ENCODE measurements around the gene SSR1.

DNA sequence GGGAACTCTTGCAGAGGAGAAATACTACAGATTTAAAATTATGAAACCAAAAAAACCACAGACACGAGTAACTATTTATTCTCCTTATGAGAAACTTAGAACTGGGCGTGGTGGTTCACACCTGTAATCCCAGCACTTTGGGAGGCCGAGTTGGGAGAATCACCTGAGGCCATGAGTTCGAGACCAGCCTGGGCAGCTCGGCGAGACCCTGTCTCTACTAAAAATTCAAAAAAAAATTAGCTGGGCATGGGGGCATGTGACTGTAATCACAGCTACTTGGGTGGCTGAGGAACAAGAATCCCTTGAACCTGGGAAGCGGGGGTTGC lies 36.8 kb downstream of the SSR1 start:
- TF ChIP-seq POLR2A (IDR thresholded peaks at IDR 0.05), result no peak
- TF ChIP-seq, protein P1, sequence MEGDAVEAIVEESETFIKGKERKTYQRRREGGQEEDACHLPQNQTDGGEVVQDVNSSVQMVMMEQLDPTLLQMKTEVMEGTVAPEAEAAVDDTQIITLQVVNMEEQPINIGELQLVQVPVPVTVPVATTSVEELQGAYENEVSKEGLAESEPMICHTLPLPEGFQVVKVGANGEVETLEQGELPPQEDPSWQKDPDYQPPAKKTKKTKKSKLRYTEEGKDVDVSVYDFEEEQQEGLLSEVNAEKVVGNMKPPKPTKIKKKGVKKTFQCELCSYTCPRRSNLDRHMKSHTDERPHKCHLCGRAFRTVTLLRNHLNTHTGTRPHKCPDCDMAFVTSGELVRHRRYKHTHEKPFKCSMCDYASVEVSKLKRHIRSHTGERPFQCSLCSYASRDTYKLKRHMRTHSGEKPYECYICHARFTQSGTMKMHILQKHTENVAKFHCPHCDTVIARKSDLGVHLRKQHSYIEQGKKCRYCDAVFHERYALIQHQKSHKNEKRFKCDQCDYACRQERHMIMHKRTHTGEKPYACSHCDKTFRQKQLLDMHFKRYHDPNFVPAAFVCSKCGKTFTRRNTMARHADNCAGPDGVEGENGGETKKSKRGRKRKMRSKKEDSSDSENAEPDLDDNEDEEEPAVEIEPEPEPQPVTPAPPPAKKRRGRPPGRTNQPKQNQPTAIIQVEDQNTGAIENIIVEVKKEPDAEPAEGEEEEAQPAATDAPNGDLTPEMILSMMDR (IDR thresholded peaks at IDR 0.05), result no peak

All from esophagus squamous epithelium (tissue), 4 donors.